B cell (primary cell): ENCODE results near the gene EEPD1. TPM values are rescaled to one million over a fixed set of nuclear protein-coding genes. Genes with fewer than 3 reads are reported as not detected.

Experiments
- ATAC-seq: fragments of 200-7000 bp; cut with Tn5 transposase; one replicate; pipeline ENCODE4 v1.10.0; 2021; ENCODE audit warnings: low read depth, mild to moderate bottlenecking, moderate number of reproducible peaks, moderate library complexity
- CTCF ChIA-PET: fragments of 350-600 bp; sonication (Branson Sonifier 250); formaldehyde crosslinking; loops from one replicate; lab custom pipeline; 2021; ENCODE audit warnings: antibody characterized with exemption, inconsistent platforms; lab: Charles Lee
- POLR2A ChIA-PET: fragments of 350-600 bp; sonication (Branson Sonifier 250); formaldehyde crosslinking; loops from one replicate; lab custom pipeline; 2021; ENCODE audit warnings: antibody characterized with exemption; lab: Charles Lee
- DNase-seq: peaks from one replicate; pipeline ENCODE4 v3.0.0; 2013
- H2AFZ ChIP-seq: 2 replicates; pipeline ENCODE4 v1.6.1; 2012; ENCODE audit warnings: mild to moderate bottlenecking, low read depth, low read length; ENCODE audit not compliant: insufficient read depth, poor library complexity, severe bottlenecking
- H3K27ac ChIP-seq, 2 donors: 1 replicate in 1 of 2; 2 replicates in 1 of 2; pipeline ENCODE4 v1.5.1; 2012 to 2013; ENCODE audit warnings: low read length in 2 of 2, mild to moderate bottlenecking in 2 of 2, moderate library complexity in 1 of 2
- H3K27me3 ChIP-seq, 4 experiments: fragments of 200-600 bp in 1 of 4; sonication (generic) in 1 of 4; replicated peaks in 1 of 4; 1 replicate in 2 of 4; 2 replicates in 2 of 4; pipeline versions ENCODE4 v1.6.1 to v1.7.0; 2013 to 2016; ENCODE audit warnings: low read length in 3 of 4, mild to moderate bottlenecking in 2 of 4, mixed read lengths in 1 of 4, moderate library complexity in 1 of 4; ENCODE audit not compliant: insufficient read depth in 4 of 4, control insufficient read depth in 3 of 4; ENCODE audit errors: control extremely low read depth in 1 of 4
- H3K36me3 ChIP-seq, 2 experiments: replicated peaks in 1 of 2; 1 replicate in 1 of 2; 2 replicates in 1 of 2; pipeline versions ENCODE4 v1.6.1 to v1.7.1; 2013; ENCODE audit warnings: low read length in 1 of 2; ENCODE audit not compliant: insufficient read depth in 2 of 2, control insufficient read depth in 1 of 2; ENCODE audit errors: control extremely low read depth in 1 of 2, extremely low read depth in 1 of 2
- H3K4me1 ChIP-seq, 2 donors: fragments of 200-600 bp in 1 of 2; sonication (generic) in 1 of 2; 1 replicate in 1 of 2; 2 replicates in 1 of 2; pipeline versions ENCODE4 v1.5.1 to v1.6.1; 2013 to 2017; ENCODE audit warnings: low read length in 2 of 2; ENCODE audit not compliant: control insufficient read depth in 2 of 2, insufficient read depth in 2 of 2
- H3K4me2 ChIP-seq: replicated peaks from 2 replicates; pipeline ENCODE3; 2012; ENCODE audit warnings: mild to moderate bottlenecking, low read depth, low read length; ENCODE audit not compliant: poor library complexity, severe bottlenecking
- H3K4me3 ChIP-seq, 5 experiments: fragments of 200-600 bp in 1 of 5; sonication (generic) in 1 of 5; 1 replicate in 3 of 5; 2 replicates in 2 of 5; pipeline versions ENCODE4 v1.5.1 to v1.7.0; 2011 to 2016; ENCODE audit warnings: low read length in 4 of 5, mild to moderate bottlenecking in 4 of 5, low read depth in 2 of 5, control low read depth in 1 of 5, moderate library complexity in 1 of 5; ENCODE audit not compliant: insufficient read depth in 1 of 5; ENCODE audit errors: control extremely low read depth in 1 of 5, extremely low read depth in 1 of 5
- H3K79me2 ChIP-seq: fragments of 200-600 bp; sonication (generic); one replicate; pipeline ENCODE4 v1.6.0; 2016; ENCODE audit warnings: low read length; ENCODE audit not compliant: control insufficient read depth, insufficient read depth
- H3K9ac ChIP-seq: fragments of 200-600 bp; sonication (generic); 2 replicates; pipeline ENCODE4 v1.6.1; 2017; ENCODE audit warnings: mild to moderate bottlenecking, low read length, moderate library complexity
- H3K9me3 ChIP-seq, 3 donors: one replicate each; pipeline versions ENCODE4 v1.6.1 to v1.7.1; 2013; ENCODE audit warnings: low read length in 2 of 3; ENCODE audit not compliant: control insufficient read depth in 2 of 3, insufficient read depth in 1 of 3; ENCODE audit errors: control extremely low read depth in 1 of 3
- H4K20me1 ChIP-seq: 2 replicates; pipeline ENCODE4 v1.6.0; 2012; ENCODE audit warnings: mild to moderate bottlenecking, low read length; ENCODE audit not compliant: insufficient read depth, control insufficient read depth, poor library complexity, severe bottlenecking
- H3K27ac Mint-ChIP-seq: one replicate; pipeline ENCODE4 v1.8.0; 2021; ENCODE audit warnings: mixed read lengths
- H3K27me3 Mint-ChIP-seq: one replicate; pipeline ENCODE4 v1.8.0; 2021; ENCODE audit warnings: mixed read lengths
- H3K4me1 Mint-ChIP-seq: one replicate; pipeline ENCODE4 v1.8.0; 2021; ENCODE audit warnings: mixed read lengths
- H3K4me3 Mint-ChIP-seq: one replicate; pipeline ENCODE4 v1.8.0; 2021; ENCODE audit warnings: mixed read lengths
- H3K9me3 Mint-ChIP-seq: one replicate; pipeline ENCODE4 v1.8.0; 2022; ENCODE audit warnings: mixed read lengths; ENCODE audit not compliant: insufficient read depth
- EZH2 ChIP-seq: IDR thresholded peaks from 2 replicates; pipeline ENCODE4 v1.6.1; 2012; ENCODE audit warnings: borderline replicate concordance, low read depth, mild to moderate bottlenecking, moderate library complexity, low read length; ENCODE audit not compliant: insufficient read depth, poor library complexity, severe bottlenecking
- WGBS: methylation state at CpG from one replicate; pipeline ENCODE4 v1.1.5; 2013; ENCODE audit warnings: missing lambda C conversion rate; ENCODE audit not compliant: insufficient coverage; 5-methylcytosine and 5-hydroxymethylcytosine counted together
- intact Hi-C: fragments of 100-400 bp; cut with micrococcal nuclease; formaldehyde crosslinking; loops from one replicate; pipeline ENCODE4 v1.10.0; 2022
- polyA plus RNA-seq: library from polyadenylated mRNA; depleted of rRNA; stranded (reverse); fragments of >200 nt; gene quantifications from 2 replicates; pipeline ENCODE4 v1.2.3, GENCODE V29; 2012
- total RNA-seq, 2 donors: library from RNA; stranded (reverse); fragments of 120-200 nt in 1 of 2; gene quantifications; 1 replicate in 1 of 2; 2 replicates in 1 of 2; pipeline versions ENCODE4 v1.2.3 to v1.2.4, GENCODE V29; 2013 to 2022
- TF ChIP-seq, protein P1 (sequence below): fragments of 200-600 bp; IDR thresholded peaks from one replicate; pipeline ENCODE4 v1.8.0; 2022; ENCODE audit warnings: antibody characterized with exemption, mild to moderate bottlenecking

The EEPD1 gene
- total and polyA plus RNA-seq, 2 donors (not counting 1 experiment from before 2014, with no cell fraction given) = 0.49 to 4.1 TPM

DNA sequence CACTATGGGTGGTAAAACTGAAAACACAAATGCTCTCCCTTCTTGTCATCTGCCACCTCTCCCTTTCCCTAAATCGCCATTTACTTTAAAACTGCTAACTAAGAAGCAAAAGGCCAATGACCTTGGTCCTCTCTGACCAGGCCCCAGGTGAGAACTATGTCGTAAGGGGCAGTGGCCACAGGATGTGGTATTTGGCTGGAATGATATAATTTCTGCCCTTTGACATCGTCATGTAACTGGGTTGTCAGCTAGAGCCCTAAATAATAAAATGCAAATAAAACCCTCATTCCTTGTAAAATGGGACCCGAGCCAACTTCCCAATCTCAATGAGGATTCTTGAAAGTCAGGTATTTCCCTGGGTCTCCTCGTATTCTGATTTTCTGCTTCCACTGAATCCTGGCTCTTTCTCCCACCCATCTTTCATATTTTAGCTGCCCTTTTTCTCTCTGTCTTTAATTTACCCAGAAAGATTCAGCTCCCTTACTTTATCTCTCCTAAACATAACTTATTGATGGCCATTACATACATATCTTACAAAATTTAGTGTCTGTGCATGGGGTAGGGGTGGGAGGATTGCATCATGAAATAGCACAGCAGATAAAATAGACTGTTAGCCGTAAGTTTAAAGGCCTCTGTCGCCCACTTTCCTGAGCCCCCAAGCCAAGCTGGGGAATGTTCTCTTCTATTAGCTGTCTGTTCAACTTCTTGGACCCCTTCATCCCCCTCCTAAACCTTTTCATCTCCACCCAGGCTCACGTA is 3.2 kb upstream of the EEPD1 start:
- 100% methylated on average over 4 of the region's 8 CpGs for WGBS

More for the DNA sequence above, 3.2 kb upstream of the EEPD1 start:
- peaks cover 0 to 4% (median 0%) of the 10 kb centered on the region in 3 donors for H3K9me3 ChIP-seq
- H3K4me3 Mint-ChIP-seq = no peak overlapping the region
- H4K20me1 ChIP-seq = no peaks in the 10 kb centered on the region
- H3K4me2 ChIP-seq = no peak overlapping the region
- H3K4me1 Mint-ChIP-seq = peaks cover 16% of the 10 kb centered on the region
- peaks cover 12% of the 10 kb centered on the region in 2 donors for H3K4me1 ChIP-seq
- peaks cover 0 to 12% (median 0%) of the 10 kb centered on the region in 4 experiments for H3K27me3 ChIP-seq
- peaks cover 8% of the 10 kb centered on the region for H3K27me3 Mint-ChIP-seq
- H3K4me3 ChIP-seq = no peak overlapping the region
- H3K36me3 ChIP-seq = no peaks in the 10 kb centered on the region
- no peak overlapping the region for H3K27ac ChIP-seq
- no peak overlapping the region for H3K27ac Mint-ChIP-seq
- H3K9me3 Mint-ChIP-seq = no peaks in the 10 kb centered on the region
- no peak overlapping the region for H2AFZ ChIP-seq
- no peaks in the 10 kb centered on the region for H3K79me2 ChIP-seq
- DNase-seq (no peak), ATAC-seq (no peak)
- POLR2A ChIA-PET = no interaction called here
- no peak overlapping the region for H3K9ac ChIP-seq
- no peak for TF ChIP-seq EZH2
- TF ChIP-seq, protein P1, sequence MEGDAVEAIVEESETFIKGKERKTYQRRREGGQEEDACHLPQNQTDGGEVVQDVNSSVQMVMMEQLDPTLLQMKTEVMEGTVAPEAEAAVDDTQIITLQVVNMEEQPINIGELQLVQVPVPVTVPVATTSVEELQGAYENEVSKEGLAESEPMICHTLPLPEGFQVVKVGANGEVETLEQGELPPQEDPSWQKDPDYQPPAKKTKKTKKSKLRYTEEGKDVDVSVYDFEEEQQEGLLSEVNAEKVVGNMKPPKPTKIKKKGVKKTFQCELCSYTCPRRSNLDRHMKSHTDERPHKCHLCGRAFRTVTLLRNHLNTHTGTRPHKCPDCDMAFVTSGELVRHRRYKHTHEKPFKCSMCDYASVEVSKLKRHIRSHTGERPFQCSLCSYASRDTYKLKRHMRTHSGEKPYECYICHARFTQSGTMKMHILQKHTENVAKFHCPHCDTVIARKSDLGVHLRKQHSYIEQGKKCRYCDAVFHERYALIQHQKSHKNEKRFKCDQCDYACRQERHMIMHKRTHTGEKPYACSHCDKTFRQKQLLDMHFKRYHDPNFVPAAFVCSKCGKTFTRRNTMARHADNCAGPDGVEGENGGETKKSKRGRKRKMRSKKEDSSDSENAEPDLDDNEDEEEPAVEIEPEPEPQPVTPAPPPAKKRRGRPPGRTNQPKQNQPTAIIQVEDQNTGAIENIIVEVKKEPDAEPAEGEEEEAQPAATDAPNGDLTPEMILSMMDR = no peak
- CTCF ChIA-PET = no interaction called here
- intact Hi-C loops = loop anchor here (5.0 kb wide), 1 partner anchor 1202 kb away; no protein-coding TSS in a partner anchor
